ENCODE measurements around the gene HTT. TPM values are rescaled to one million over a fixed set of nuclear protein-coding genes. Genes with fewer than 3 reads are reported as not detected.

The HTT gene
- total RNA-seq, 6 experiments from 2014 or later = 38.1 to 52.0 (median 47.8) TPM

DNA sequence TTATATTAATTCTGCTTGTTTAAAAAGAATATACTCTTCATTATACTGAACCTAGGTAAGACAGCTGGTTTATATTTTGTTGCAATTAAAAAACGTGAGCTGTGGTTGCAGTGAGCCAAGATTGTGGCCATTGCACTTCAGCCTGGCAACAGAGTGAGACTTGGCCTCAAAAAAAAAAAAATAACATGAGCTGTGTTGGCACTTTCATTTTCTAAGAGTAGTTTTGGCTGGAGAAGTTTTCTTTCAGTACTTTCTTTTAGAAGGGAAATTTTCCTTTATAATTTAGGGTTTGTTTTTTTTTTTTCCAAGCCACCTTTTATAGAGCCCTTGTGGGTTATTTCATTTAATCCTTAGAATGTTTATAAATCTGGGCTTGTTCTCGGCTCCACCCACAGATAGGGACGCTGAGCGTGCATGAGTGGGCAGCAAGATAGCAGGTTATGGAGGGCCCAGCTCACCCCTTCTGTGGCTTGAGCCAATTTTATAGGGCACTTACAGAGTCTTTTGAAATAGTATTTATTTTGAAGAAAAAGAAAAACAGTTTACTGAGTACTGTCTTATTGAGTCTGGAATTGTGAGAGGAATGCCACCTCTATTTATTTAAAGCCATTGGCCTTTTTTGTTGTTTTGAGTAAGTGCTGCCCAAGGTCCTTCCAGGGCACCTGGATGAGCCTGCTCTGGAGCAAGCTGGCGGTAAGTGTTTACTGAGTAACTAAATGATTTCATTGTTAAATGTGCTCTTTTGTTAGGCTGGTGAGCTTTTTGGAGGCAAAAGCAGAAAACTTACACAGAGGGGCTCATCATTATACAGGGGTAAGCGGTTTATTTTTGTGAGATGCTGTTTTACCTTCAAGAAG lies 60.9 kb downstream of the HTT start:
- H3K27me3 Mint-ChIP-seq (ENCODE audit: insufficient read depth) = no peaks in the 10 kb centered on the region; the same call in none of the 2 replicates
- H3K9me3 Mint-ChIP-seq = no peaks in the 10 kb centered on the region
- H3K36me3 Mint-ChIP-seq (ENCODE audit: low read depth) = peaks cover 30% of the 10 kb centered on the region
- H3K27ac Mint-ChIP-seq = 0 out of 2 replicates have a peak overlapping the region, but pooled peaks have one; percentile 9
- peak overlapping the region; percentile 37; the same call in 1 of the 2 replicates for H3K4me3 Mint-ChIP-seq
- TF ChIP-seq CTCF (IDR thresholded peaks at IDR 0.05) = no peak
- DNase-seq = no peak
- no peaks in the 10 kb centered on the region; the same call in 1 of the 2 replicates for H3K4me1 Mint-ChIP-seq (ENCODE audit: low read depth)

DNA sequence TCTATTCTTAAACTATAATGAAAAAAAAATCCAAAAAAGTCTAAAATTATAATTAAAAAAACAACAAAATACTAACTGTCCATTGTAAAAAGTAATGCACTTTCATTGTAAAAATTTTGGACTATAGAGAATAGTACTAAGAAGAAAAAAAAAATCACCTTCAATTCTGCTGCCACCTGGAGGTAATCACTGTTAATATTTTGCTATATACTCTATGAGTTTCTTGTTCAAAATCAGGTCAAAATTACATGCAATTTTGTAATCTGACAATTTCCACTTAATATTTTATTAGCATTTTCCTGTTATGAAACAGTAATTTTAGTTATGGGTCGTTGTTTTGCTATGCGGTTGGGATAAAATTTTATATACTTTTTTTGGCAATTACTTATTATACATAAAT lies 62.0 kb downstream of the HTT start:
- H3K27me3 Mint-ChIP-seq (ENCODE audit: insufficient read depth) = no peaks in the 10 kb centered on the region; the same call in 1 of the 2 replicates
- no peak overlapping the region for H3K4me3 Mint-ChIP-seq
- DNase-seq = no peak
- TF ChIP-seq CTCF (IDR thresholded peaks at IDR 0.05) = peak; percentile 77
- H3K36me3 Mint-ChIP-seq (ENCODE audit: low read depth) = peaks cover 24% of the 10 kb centered on the region
- no peak overlapping the region for H3K27ac Mint-ChIP-seq
- no peaks in the 10 kb centered on the region; the same call in 1 of the 2 replicates for H3K4me1 Mint-ChIP-seq (ENCODE audit: low read depth)
- no peaks in the 10 kb centered on the region for H3K9me3 Mint-ChIP-seq

- H3K36me3 Mint-ChIP-seq (ENCODE audit: low read depth) = peaks cover 9% of the 10 kb centered on the region
- H3K9me3 Mint-ChIP-seq = no peaks in the 10 kb centered on the region
- no peak overlapping the region for H3K27ac Mint-ChIP-seq
- no peak for TF ChIP-seq CTCF (IDR thresholded peaks at IDR 0.05)
- no peak overlapping the region for H3K4me3 Mint-ChIP-seq
- no peaks in the 10 kb centered on the region; the same call in 1 of the 2 replicates for H3K4me1 Mint-ChIP-seq (ENCODE audit: low read depth)
- DNase-seq = no peak
- H3K27me3 Mint-ChIP-seq (ENCODE audit: insufficient read depth) = no peaks in the 10 kb centered on the region; the same call in 1 of the 2 replicates
Measured at GRCh38 chr4:3137908-3138307, 63.4 kb downstream of the HTT start.

GRCh38 chr4:3145234-3145924 lies 70.9 kb downstream of the HTT start:
- Mint-ChIP-seq H3K4me1 (ENCODE audit: low read depth) (0 out of 2 replicates have a peak, but pooled peaks cover 7% of the 10 kb centered on the region), H3K4me3 (no peak overlapping the region), H3K27ac (no peak overlapping the region), H3K27me3 (ENCODE audit: insufficient read depth) (no peaks in the 10 kb centered on the region; the same call in 1 of the 2 replicates), H3K9me3 (no peaks in the 10 kb centered on the region), H3K36me3 (ENCODE audit: low read depth) (peaks cover 14% of the 10 kb centered on the region)
- peak; percentile 58 for TF ChIP-seq CTCF (IDR thresholded peaks at IDR 0.05)
- DNase-seq = peak; percentile 14

DNA sequence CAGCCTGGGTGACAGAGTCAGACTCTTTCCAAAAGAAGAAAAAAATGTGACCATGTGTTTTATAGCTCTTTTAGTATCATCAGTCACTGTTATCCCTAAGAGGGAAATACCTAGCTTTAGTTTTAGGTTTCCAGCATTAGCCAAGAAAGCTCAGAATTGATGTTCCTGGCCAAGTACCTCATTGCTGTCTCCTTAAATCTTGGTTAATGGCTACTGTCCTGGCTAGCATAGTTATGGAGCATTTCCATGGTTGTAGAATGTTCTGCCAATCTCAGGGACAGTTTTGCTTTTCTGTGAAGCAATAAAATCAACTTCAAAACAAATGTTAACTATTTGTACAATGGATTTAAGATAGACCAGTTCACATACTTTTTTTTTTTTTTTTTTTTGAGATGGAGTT lies 74.4 kb downstream of the HTT start:
- Mint-ChIP-seq H3K27ac (no peak overlapping the region), H3K27me3 (ENCODE audit: insufficient read depth) (peaks cover 4% of the 10 kb centered on the region), H3K4me3 (no peak overlapping the region), H3K4me1 (ENCODE audit: low read depth) (0 out of 2 replicates have a peak, but pooled peaks cover 7% of the 10 kb centered on the region), H3K36me3 (ENCODE audit: low read depth) (peaks cover 18% of the 10 kb centered on the region), H3K9me3 (no peaks in the 10 kb centered on the region)
- no peak for TF ChIP-seq CTCF (IDR thresholded peaks at IDR 0.05)
- no peak for DNase-seq
